GM10266 (cell line): Measurements from ENCODE around the gene GPR37L1.
"Not testable (repeated sequence)": the region's sequence is repeated elsewhere in the genome, so short reads cannot be mapped to it uniquely, and the experiment has no call there.

Source experiments
- DNase-seq: peaks from one replicate; pipeline ENCODE4 v3.0.0; 2012; ENCODE audit errors: extremely low spot score
- CTCF ChIP-seq: IDR thresholded peaks from 2 replicates; pipeline ENCODE4 v1.5.1; 2012; ENCODE audit warnings: mild to moderate bottlenecking, low read depth; ENCODE audit not compliant: control insufficient read depth, insufficient read depth; ENCODE audit errors: missing control alignments

Gene GPR37L1

GRCh38 chr1:202135221-202135721 is 12.6 kb downstream of the GPR37L1 start:
- TF ChIP-seq CTCF: peak; percentile 91
- peak; percentile 91 for DNase-seq

GRCh38 chr1:202140833-202141232 is 18.1 kb downstream of the GPR37L1 start:
- no peak for DNase-seq
- TF ChIP-seq CTCF: no peak

- not testable (repeated sequence) for DNase-seq
These were observed 18.8 kb downstream of the GPR37L1 start for GRCh38 chr1:202141468-202141867.

- TF ChIP-seq CTCF: no peak
- DNase-seq: peak; percentile 63
These were observed 20.5 kb downstream of the GPR37L1 start for GRCh38 chr1:202143011-202143767.

- peak; percentile 78 for DNase-seq
- no peak for TF ChIP-seq CTCF
These were observed 21.2 kb downstream of the GPR37L1 start for GRCh38 chr1:202143768-202144401.

- TF ChIP-seq CTCF: no peak
- peak; percentile 91 for DNase-seq
These were observed 21.8 kb downstream of the GPR37L1 start, which contains the start of gene ARL8A for GRCh38 chr1:202144402-202145067. Gene ARL8A (minus strand): TSS chr1:202144737. CDS start chr1:202144572, 165 bp downstream.

GRCh38 chr1:202145068-202145743 is 22.5 kb downstream of the GPR37L1 start:
- no peak for TF ChIP-seq CTCF
- DNase-seq: peak; percentile 55

GRCh38 chr1:202145744-202146140 is 23.0 kb downstream of the GPR37L1 start:
- not testable (repeated sequence) for DNase-seq
